Uterus (tissue), 4 donors: ENCODE measurements around the gene GNB1. TPM values are rescaled to one million over a fixed set of nuclear protein-coding genes. Genes with fewer than 3 reads are reported as not detected.

Experiments used
- DNase-seq, 2 donors: peaks; one replicate each; pipeline ENCODE4 v3.0.0-alpha.2; 2019 to 2020
- H3K27ac ChIP-seq, 2 donors: fragments of 200-600 bp; sonication (generic); 1 replicate in 1 of 2; 2 replicates in 1 of 2; pipeline ENCODE4 v1.5.1; 2016 to 2018
- H3K27me3 ChIP-seq, 2 donors: fragments of 200-600 bp; sonication (generic); one replicate each; pipeline ENCODE4 v1.5.1; 2018 to 2019; ENCODE audit warnings: control low read depth in 1 of 2
- H3K36me3 ChIP-seq, 2 donors: fragments of 200-600 bp; sonication (generic); one replicate each; pipeline ENCODE4 v1.5.1; 2019; ENCODE audit warnings: control low read depth in 1 of 2
- H3K4me1 ChIP-seq, 2 donors: fragments of 200-600 bp; sonication (generic); one replicate each; pipeline ENCODE4 v1.5.1; 2018 to 2019; ENCODE audit warnings: control low read depth in 1 of 2
- H3K4me3 ChIP-seq, 2 donors: fragments of 200-600 bp; sonication (generic); 1 replicate in 1 of 2; 2 replicates in 1 of 2; pipeline ENCODE4 v1.5.1; 2018 to 2019; ENCODE audit warnings: mild to moderate bottlenecking in 1 of 2
- H3K9me3 ChIP-seq, 2 donors: fragments of 200-600 bp; sonication (generic); one replicate each; pipeline ENCODE4 v1.5.1; 2019; ENCODE audit warnings: control low read depth in 1 of 2
- POLR2A ChIP-seq, 2 donors: fragments of 450-650 bp; IDR thresholded peaks; one replicate each; pipeline ENCODE4 v1.6.1; 2016; ENCODE audit warnings: antibody characterized with exemption in 2 of 2, mild to moderate bottlenecking in 1 of 2, moderate library complexity in 1 of 2
- intact Hi-C: fragments of 100-400 bp; cut with DNase I; formaldehyde crosslinking; loops from one replicate; pipeline ENCODE4 v1.15.1; 2023; ENCODE audit warnings: low total_unique reads
- total RNA-seq, 4 donors: library from RNA; depleted of rRNA in 3 of 4; stranded (reverse); fragments of >200 nt in 3 of 4; gene quantifications; one replicate each; pipeline versions ENCODE4 v1.1.0 to v1.2.4, GENCODE V29; 2014 to 2023
- TF ChIP-seq, protein P1 (sequence below), 4 experiments: fragments of 200-600 bp in 2 of 4; fragments of 450-650 bp in 2 of 4; sonication (generic) in 2 of 4; IDR thresholded peaks; one replicate each; pipeline ENCODE4 v1.5.1; 2016 to 2019; ENCODE audit warnings: antibody characterized with exemption in 4 of 4, mild to moderate bottlenecking in 2 of 4, moderate library complexity in 1 of 4
- donor health status: DM: yes; HTN: yes; CAD: no.

Gene GNB1
- total RNA-seq, 4 donors from 2014 or later = 50.2 to 320 (median 104) TPM

GRCh38 chr1:1914971-1915692, 24.2 kb upstream of the GNB1 start, which contains the start of gene CALML6:
TSS of gene CALML6 (plus strand) at chr1:1915260. CDS start at chr1:1915281, 21 bp downstream.
- H3K9me3 ChIP-seq = no peaks in the 10 kb centered on the region
- TF ChIP-seq, protein P1, sequence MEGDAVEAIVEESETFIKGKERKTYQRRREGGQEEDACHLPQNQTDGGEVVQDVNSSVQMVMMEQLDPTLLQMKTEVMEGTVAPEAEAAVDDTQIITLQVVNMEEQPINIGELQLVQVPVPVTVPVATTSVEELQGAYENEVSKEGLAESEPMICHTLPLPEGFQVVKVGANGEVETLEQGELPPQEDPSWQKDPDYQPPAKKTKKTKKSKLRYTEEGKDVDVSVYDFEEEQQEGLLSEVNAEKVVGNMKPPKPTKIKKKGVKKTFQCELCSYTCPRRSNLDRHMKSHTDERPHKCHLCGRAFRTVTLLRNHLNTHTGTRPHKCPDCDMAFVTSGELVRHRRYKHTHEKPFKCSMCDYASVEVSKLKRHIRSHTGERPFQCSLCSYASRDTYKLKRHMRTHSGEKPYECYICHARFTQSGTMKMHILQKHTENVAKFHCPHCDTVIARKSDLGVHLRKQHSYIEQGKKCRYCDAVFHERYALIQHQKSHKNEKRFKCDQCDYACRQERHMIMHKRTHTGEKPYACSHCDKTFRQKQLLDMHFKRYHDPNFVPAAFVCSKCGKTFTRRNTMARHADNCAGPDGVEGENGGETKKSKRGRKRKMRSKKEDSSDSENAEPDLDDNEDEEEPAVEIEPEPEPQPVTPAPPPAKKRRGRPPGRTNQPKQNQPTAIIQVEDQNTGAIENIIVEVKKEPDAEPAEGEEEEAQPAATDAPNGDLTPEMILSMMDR (IDR thresholded peaks at IDR 0.05) = no peak
- TF ChIP-seq POLR2A (IDR thresholded peaks at IDR 0.05) = no peak
- no peak within 1 kb of the TSS for H3K4me3 ChIP-seq
- no peak for DNase-seq
- H3K36me3 ChIP-seq = no peaks in the 10 kb centered on the region
- peaks cover 0 to 14% of the 10 kb centered on the region in 2 donors for H3K4me1 ChIP-seq
- no peak within 1 kb of the TSS for H3K27ac ChIP-seq
- intact Hi-C loops = no loop called here
- H3K27me3 ChIP-seq = no peaks in the 10 kb centered on the region

GRCh38 chr1:1914101-1914970, 23.4 kb upstream of the GNB1 start:
- H3K4me1 ChIP-seq = peaks cover 0 to 9% of the 10 kb centered on the region in 2 donors
- no peak overlapping the region for H3K27ac ChIP-seq
- DNase-seq = peak in 1 of 2 donors; percentile 14
- no peak for TF ChIP-seq POLR2A (IDR thresholded peaks at IDR 0.05)
- TF ChIP-seq, protein P1 (IDR thresholded peaks at IDR 0.05) = no peak
- no peaks in the 10 kb centered on the region for H3K27me3 ChIP-seq
- intact Hi-C loops = no loop called here
- H3K4me3 ChIP-seq = no peak overlapping the region
- H3K36me3 ChIP-seq = no peaks in the 10 kb centered on the region
- H3K9me3 ChIP-seq = no peaks in the 10 kb centered on the region

- DNase-seq = peak in 1 of 2 donors; percentile 15
- intact Hi-C loops = no loop called here
- TF ChIP-seq POLR2A (IDR thresholded peaks at IDR 0.05) = no peak
- TF ChIP-seq, protein P1 (IDR thresholded peaks at IDR 0.05) = no peak
Observed at GRCh38 chr1:1911350-1912041, 20.6 kb upstream of the GNB1 start.

DNA sequence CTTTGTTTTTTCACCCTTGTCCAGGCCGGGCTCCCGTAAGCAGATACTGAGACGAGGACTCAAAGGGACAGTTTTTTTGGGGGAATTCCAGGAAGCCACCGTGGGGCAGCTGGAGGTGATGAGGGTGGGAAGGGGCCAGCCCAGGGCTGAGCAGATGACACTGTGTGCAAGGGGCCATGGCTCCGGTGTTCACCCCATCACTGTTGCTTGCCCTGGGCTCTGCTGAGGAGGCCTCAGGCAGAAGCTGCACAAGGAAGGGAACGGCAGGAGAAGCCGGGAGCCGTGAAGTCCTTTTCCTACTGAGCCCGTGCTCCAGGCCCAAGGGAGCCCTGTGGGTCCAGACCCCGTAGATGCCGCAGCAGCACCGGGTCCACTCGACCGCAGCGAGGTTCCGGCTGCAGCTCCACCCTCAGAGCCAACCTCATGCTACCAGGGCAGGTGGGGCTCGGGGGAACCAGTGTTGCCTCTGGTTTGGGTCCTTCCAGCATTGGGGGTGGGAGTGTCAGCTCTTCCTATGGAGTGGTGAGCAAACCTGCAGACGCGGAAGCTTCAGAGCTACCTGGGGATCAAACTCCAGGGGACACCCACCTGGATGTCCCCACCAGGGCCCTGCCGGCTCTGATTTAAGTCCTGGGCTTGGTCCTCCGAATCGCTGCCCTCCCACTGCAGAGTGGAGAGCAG, 19.9 kb upstream of the GNB1 start:
- H3K27ac ChIP-seq = no peak overlapping the region
- H3K27me3 ChIP-seq = no peaks in the 10 kb centered on the region
- no peak for DNase-seq
- intact Hi-C loops = no loop called here
- TF ChIP-seq, protein P1 (IDR thresholded peaks at IDR 0.05) = no peak
- no peak for TF ChIP-seq POLR2A (IDR thresholded peaks at IDR 0.05)
- no peak overlapping the region for H3K4me3 ChIP-seq
- no peaks in the 10 kb centered on the region for H3K9me3 ChIP-seq
- H3K36me3 ChIP-seq = no peaks in the 10 kb centered on the region
- H3K4me1 ChIP-seq = peaks cover 0 to 9% of the 10 kb centered on the region in 2 donors

More at GRCh38 chr1:1911350-1912041, 20.6 kb upstream of the GNB1 start:
- H3K27ac ChIP-seq = no peak overlapping the region
- H3K4me1 ChIP-seq = peaks cover 0 to 9% of the 10 kb centered on the region in 2 donors
- H3K36me3 ChIP-seq = no peaks in the 10 kb centered on the region
- no peaks in the 10 kb centered on the region for H3K9me3 ChIP-seq
- no peak overlapping the region for H3K4me3 ChIP-seq
- no peaks in the 10 kb centered on the region for H3K27me3 ChIP-seq
